SU-DHL-6 (cell line): ENCODE measurements around the gene CCDC120.

Source experiments
- H2AFZ ChIP-seq: fragments of 200-600 bp; sonication (generic); 2 replicates; pipeline ENCODE4 v1.6.1; 2014; ENCODE audit warnings: low read depth, mild to moderate bottlenecking, moderate library complexity, mixed read lengths, antibody characterized with exemption, low read length; ENCODE audit not compliant: severe bottlenecking
- H3F3A ChIP-seq: fragments of 200-600 bp; shearing (Covaris generic); 2 replicates; pipeline ENCODE4 v1.6.0; 2016; ENCODE audit warnings: antibody characterized with exemption, mild to moderate bottlenecking; ENCODE audit not compliant: insufficient read depth
- H3K27ac ChIP-seq: fragments of 200-600 bp; sonication (generic); 2 replicates; pipeline ENCODE4 v1.5.1; 2016; ENCODE audit warnings: low read depth, mild to moderate bottlenecking, low read length, moderate library complexity, mixed read lengths
- H3K27me3 ChIP-seq: fragments of 200-600 bp; sonication (generic), shearing (Covaris generic); 2 replicates; pipeline ENCODE4 v1.6.0; 2014; ENCODE audit warnings: mild to moderate bottlenecking, low read length
- H3K36me3 ChIP-seq: fragments of 200-600 bp; sonication (generic); 2 replicates; pipeline ENCODE4 v1.6.1; 2014; ENCODE audit warnings: mild to moderate bottlenecking, low read length, mixed read lengths
- H3K4me2 ChIP-seq: fragments of 300-600, 200-600 bp; shearing (Covaris generic), sonication (generic); 2 replicates; pipeline ENCODE4 v1.6.0; 2014; ENCODE audit warnings: low read length, low read depth, mild to moderate bottlenecking; ENCODE audit not compliant: poor library complexity, severe bottlenecking
- H3K4me3 ChIP-seq: fragments of 200-600 bp; sonication (generic); 2 replicates; pipeline ENCODE4 v1.5.1; 2014; ENCODE audit warnings: antibody characterized with exemption, low read length, mild to moderate bottlenecking, mixed read lengths; ENCODE audit not compliant: insufficient read depth, poor library complexity, severe bottlenecking
- H3K79me2 ChIP-seq: fragments of 200-600 bp; sonication (generic); 2 replicates; pipeline ENCODE4 v1.6.1; 2014; ENCODE audit warnings: mild to moderate bottlenecking, low read length, moderate library complexity; ENCODE audit not compliant: insufficient read depth
- H3K9ac ChIP-seq: fragments of 200-600 bp; sonication (generic); 2 replicates; pipeline ENCODE4 v1.7.0; 2014; ENCODE audit warnings: mild to moderate bottlenecking, low read length
- H3K9me2 ChIP-seq: fragments of 200-600 bp; sonication (generic); replicated peaks from 2 replicates; pipeline ENCODE4 v1.6.1; 2014; ENCODE audit warnings: low read length; ENCODE audit not compliant: insufficient read depth
- H3K9me3 ChIP-seq: fragments of 200-600 bp; sonication (generic); 2 replicates; pipeline ENCODE4 v1.6.1; 2014; ENCODE audit warnings: low read length, mixed read lengths; ENCODE audit not compliant: insufficient read depth
- H4K20me1 ChIP-seq: fragments of 200-600 bp; sonication (generic); 2 replicates; pipeline ENCODE4 v1.6.1; 2014; ENCODE audit warnings: low read depth, mild to moderate bottlenecking, antibody characterized with exemption, low read length, moderate library complexity, mixed read lengths
- CTCF ChIP-seq: fragments of 200-600 bp; sonication (generic); IDR thresholded peaks from one replicate; pipeline ENCODE4 v1.5.1; 2017; ENCODE audit warnings: antibody characterized with exemption, mild to moderate bottlenecking, low read length, moderate library complexity; ENCODE audit not compliant: insufficient read depth, poor library complexity, severe bottlenecking
- EZH2phosphoT487 ChIP-seq: fragments of 200-600 bp; sonication (generic), shearing (Covaris generic); conservative IDR thresholded peaks from 2 replicates; pipeline ENCODE4 v1.6.1; 2018; ENCODE audit warnings: mild to moderate bottlenecking, antibody characterized with exemption, low read length, moderate library complexity, mixed read lengths

The CCDC120 gene

DNA sequence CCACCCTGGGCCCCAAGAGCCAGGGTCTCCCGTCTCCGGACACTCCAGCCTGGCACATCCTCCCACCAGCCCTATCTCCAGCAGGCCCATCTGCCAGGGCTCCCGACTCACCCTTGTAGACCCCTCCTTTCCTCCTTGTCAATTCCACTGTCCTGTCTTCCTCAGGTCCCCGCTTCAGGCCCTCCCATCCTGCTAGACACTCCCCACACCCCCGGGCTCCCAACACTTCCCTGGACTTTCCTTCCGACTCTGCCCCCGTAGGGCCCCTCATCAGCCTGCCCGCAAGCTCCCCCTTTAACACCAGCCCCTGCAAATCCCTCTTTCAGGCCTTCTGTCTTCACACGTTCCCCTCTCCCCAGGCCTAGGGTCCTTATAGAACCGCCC is 13.9 kb downstream of the CCDC120 start:
- H3F3A ChIP-seq = no peaks in the 10 kb centered on the region
- no peaks in the 10 kb centered on the region for H4K20me1 ChIP-seq
- peak overlapping the region; percentile 80 for H3K9ac ChIP-seq
- no peak overlapping the region for H3K27ac ChIP-seq
- H3K4me2 ChIP-seq = peak overlapping the region; percentile 73
- peak overlapping the region; percentile 84 for H3K4me3 ChIP-seq
- no peaks in the 10 kb centered on the region for H3K36me3 ChIP-seq
- no peak overlapping the region for H2AFZ ChIP-seq
- TF ChIP-seq EZH2phosphoT487 = no peak
- TF ChIP-seq CTCF = no peak
- H3K9me3 ChIP-seq = no peaks in the 10 kb centered on the region
- H3K27me3 ChIP-seq = no peaks in the 10 kb centered on the region
- H3K9me2 ChIP-seq = no peaks in the 10 kb centered on the region
- peaks cover 11% of the 10 kb centered on the region; the same call in 1 of the 2 replicates for H3K79me2 ChIP-seq

DNA sequence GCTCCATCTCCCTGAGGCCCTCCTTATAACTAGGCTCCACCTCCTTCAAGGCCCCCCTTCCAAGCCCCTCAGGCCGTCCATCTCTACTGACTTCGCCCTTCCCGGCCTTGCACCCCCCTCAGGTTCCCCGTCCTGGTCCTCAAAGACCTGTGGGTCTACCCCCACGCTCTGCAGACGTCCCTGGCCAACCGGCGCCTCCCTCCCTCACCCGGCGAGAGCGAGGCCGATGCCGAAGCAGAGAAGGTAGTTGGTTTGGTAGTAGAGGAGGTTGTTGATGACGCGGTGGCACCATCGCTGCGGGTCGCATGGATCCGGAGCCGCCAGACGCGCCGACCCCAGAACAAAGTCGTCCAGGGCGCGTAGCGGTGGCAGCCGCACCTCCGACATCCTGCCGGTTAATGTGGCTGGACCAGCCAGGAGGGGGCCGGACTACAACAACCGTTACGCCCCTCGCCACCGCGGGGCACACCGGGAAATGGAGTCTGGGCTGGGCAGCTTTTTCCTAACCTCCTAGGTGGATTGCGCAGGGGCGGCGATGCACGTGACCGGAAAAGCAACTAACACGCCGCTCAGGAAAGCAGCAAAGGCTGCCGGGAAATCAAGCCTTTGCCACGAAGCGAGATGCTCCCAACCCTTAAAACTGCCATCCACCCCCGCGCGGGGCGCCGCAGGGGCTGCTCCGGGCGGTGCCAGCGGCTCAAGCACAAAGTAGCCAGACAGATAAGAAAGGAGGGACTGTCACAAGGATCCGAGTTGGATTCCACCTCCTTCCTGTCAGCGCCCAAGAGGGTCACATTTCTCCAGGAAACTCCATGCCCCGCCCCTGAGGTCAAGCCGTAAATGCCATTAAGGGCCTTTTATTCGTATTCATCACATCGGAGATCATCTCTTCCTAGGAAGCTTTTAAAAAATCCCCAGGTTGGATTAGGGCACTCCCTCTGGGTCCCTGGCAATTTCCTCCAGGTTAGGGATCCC is 15.1 kb downstream of the CCDC120 start, which contains the start of gene PRAF2:
TSS of gene PRAF2 (minus strand) at position 402 of the 975 bp plus-strand sequence. CDS start at position 387, 15 bp downstream.
- peak within 1 kb of the TSS; percentile 80 for H3K9ac ChIP-seq
- H3K4me3 ChIP-seq = peak within 1 kb of the TSS; percentile 84
- peak within 1 kb of the TSS; percentile 73 for H3K4me2 ChIP-seq
- H2AFZ ChIP-seq = no peak within 1 kb of the TSS
- H3K27me3 ChIP-seq = no peaks in the 10 kb centered on the region
- no peaks in the 10 kb centered on the region for H3K9me3 ChIP-seq
- H3K36me3 ChIP-seq = no peaks in the 10 kb centered on the region
- H3K9me2 ChIP-seq = no peaks in the 10 kb centered on the region
- H4K20me1 ChIP-seq = no peaks in the 10 kb centered on the region
- peak within 1 kb of the TSS; percentile 44 for H3K27ac ChIP-seq
- no peaks in the 10 kb centered on the region for H3F3A ChIP-seq
- TF ChIP-seq CTCF = no peak
- no peak for TF ChIP-seq EZH2phosphoT487
- peaks cover 11% of the 10 kb centered on the region; the same call in 1 of the 2 replicates for H3K79me2 ChIP-seq

DNA sequence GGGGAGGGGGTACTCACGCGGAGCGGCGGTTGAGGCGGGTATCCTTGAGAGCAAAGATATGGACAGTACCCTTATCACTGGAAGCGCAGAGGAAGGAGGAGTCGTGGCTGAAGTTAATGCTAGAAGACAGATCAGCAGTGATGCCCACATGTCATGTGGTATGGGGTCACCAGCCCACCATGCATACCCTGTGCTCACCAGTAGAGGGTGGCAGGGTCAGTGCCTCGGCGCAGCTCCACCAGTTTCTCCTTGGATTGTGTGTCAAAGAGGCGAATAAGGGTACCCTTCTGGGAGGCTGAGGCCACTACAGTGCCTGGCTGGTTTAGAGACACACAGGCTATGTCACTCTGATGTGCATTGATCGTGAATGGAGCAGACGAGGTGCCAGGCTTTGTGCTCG is 16.5 kb downstream of the CCDC120 start:
- TF ChIP-seq CTCF = no peak
- no peak for TF ChIP-seq EZH2phosphoT487
- H3K79me2 ChIP-seq = peaks cover 11% of the 10 kb centered on the region; the same call in 1 of the 2 replicates
- H2AFZ ChIP-seq = no peak overlapping the region
- no peaks in the 10 kb centered on the region for H3K36me3 ChIP-seq
- H3K4me2 ChIP-seq = no peak overlapping the region
- no peaks in the 10 kb centered on the region for H3K9me3 ChIP-seq
- no peaks in the 10 kb centered on the region for H4K20me1 ChIP-seq
- no peaks in the 10 kb centered on the region for H3F3A ChIP-seq
- H3K27me3 ChIP-seq = no peaks in the 10 kb centered on the region
- no peak overlapping the region for H3K9ac ChIP-seq
- H3K4me3 ChIP-seq = no peak overlapping the region
- no peak overlapping the region for H3K27ac ChIP-seq
- no peaks in the 10 kb centered on the region for H3K9me2 ChIP-seq
